HepG2 (cell line): ENCODE results near the gene WDR27. TPM values are rescaled to one million over a fixed set of nuclear protein-coding genes. Genes with fewer than 3 reads are reported as not detected.
A peak's percentile ranks its signal among the peaks of the same experiment; 100 is the strongest.

Source experiments
- ATAC-seq: fragments of 200-7000 bp; cut with Tn5 transposase; 3 replicates; pipeline ENCODE4 v1.9.1; 2020; ENCODE audit warnings: mild to moderate bottlenecking, moderate library complexity
- BruUV-seq: library from RNA; stranded (reverse); fragments of 400-500 nt; replicated peaks from 2 replicates; lab custom pipeline; 2021; lab: Mats Ljungman, UMichigan
- CTCF ChIA-PET: fragments of 300-600 bp; formaldehyde crosslinking; extraction: SDS; loops from one replicate; lab custom pipeline; 2021; ENCODE audit warnings: low total read pairs, inconsistent platforms, low intra/inter-chr PET ratio; lab: Yijun Ruan, JAX
- POLR2A ChIA-PET: fragments of 350-600 bp; sonication (Branson Sonifier 250); formaldehyde crosslinking; loops from one replicate; lab custom pipeline; 2020; ENCODE audit warnings: antibody characterized with exemption, inconsistent platforms; lab: Yijun Ruan, JAX
- DNase-seq: peaks from one replicate; pipeline ENCODE4 v3.0.0-alpha.2; 2015; ENCODE audit warnings: low spot score
- FAIRE-seq: peaks from 3 replicates; lab custom pipeline; 2011; peaks lifted over from hg19 to GRCh38; lab: Jason Lieb, UNC
- H2AFZ ChIP-seq: one replicate; pipeline ENCODE4 v1.6.1; 2011; ENCODE audit warnings: low read length, inconsistent platforms
- H3K27ac ChIP-seq: fragments of 300-600 bp; 3 replicates; pipeline ENCODE4 v1.8.0; 2011; ENCODE audit warnings: mixed run types, mild to moderate bottlenecking, mixed read lengths, low read length, inconsistent platforms; ENCODE audit not compliant: insufficient read depth; ENCODE audit errors: extremely low read length
- H3K27me3 ChIP-seq, 2 experiments: fragments of 200-600 bp in 1 of 2; 2 replicates in 1 of 2; 3 replicates in 1 of 2; pipeline versions ENCODE4 v1.6.0 to v1.8.0; 2011; ENCODE audit warnings: low read length in 2 of 2, mild to moderate bottlenecking in 2 of 2, moderate library complexity in 2 of 2, inconsistent platforms in 1 of 2; ENCODE audit not compliant: insufficient read depth in 2 of 2, control insufficient read depth in 1 of 2
- H3K36me3 ChIP-seq, 2 experiments: fragments of 200-600 bp in 1 of 2; replicated peaks in 1 of 2; 2 replicates in 1 of 2; 3 replicates in 1 of 2; pipeline versions ENCODE4 v1.5.1 to v1.8.0; 2011; ENCODE audit warnings: low read length in 2 of 2, inconsistent platforms in 1 of 2; ENCODE audit not compliant: insufficient read depth in 2 of 2, control insufficient read depth in 1 of 2
- H3K4me1 ChIP-seq: 2 replicates; pipeline ENCODE4 v1.5.1; 2012; ENCODE audit warnings: low read length, inconsistent platforms; ENCODE audit not compliant: insufficient read depth
- H3K4me2 ChIP-seq: 2 replicates; pipeline ENCODE4 v1.6.0; 2011; ENCODE audit warnings: low read depth, low read length, inconsistent platforms
- H3K4me3 ChIP-seq, 3 experiments: fragments of 200-600 bp in 1 of 3; sonication (generic), shearing (Covaris generic) in 1 of 3; replicated peaks in 1 of 3; 2 replicates each; pipeline ENCODE4 v1.5.1; 2011 to 2016; ENCODE audit warnings: low read length in 3 of 3, inconsistent platforms in 2 of 3, low read depth in 2 of 3, mild to moderate bottlenecking in 2 of 3, control low read depth in 1 of 3, mixed read lengths in 1 of 3; ENCODE audit not compliant: insufficient read depth in 1 of 3
- H3K79me2 ChIP-seq: one replicate; pipeline ENCODE4 v1.6.1; 2011; ENCODE audit warnings: low read length, inconsistent platforms; ENCODE audit not compliant: insufficient read depth
- H3K9ac ChIP-seq: 2 replicates; pipeline ENCODE4 v1.6.0; 2011; ENCODE audit warnings: mild to moderate bottlenecking, low read depth, low read length, inconsistent platforms; ENCODE audit not compliant: insufficient read depth
- H3K9me3 ChIP-seq: 2 replicates; pipeline ENCODE4 v1.5.1; 2012; ENCODE audit warnings: mild to moderate bottlenecking, low read length
- H4K20me1 ChIP-seq: 2 replicates; pipeline ENCODE4 v1.6.0; 2011; ENCODE audit warnings: inconsistent platforms, mild to moderate bottlenecking, low read length, moderate library complexity; ENCODE audit not compliant: insufficient read depth
- ETV6 ChIP-seq: sonication (generic); formaldehyde crosslinking; conservative IDR thresholded peaks from 2 replicates; pipeline ENCODE4 v1.4.0; 2020; ENCODE audit warnings: missing genetic modification reagents
- GABPA ChIP-seq, 2 experiments: IDR thresholded peaks; 2 replicates each; pipeline ENCODE4 v1.6.1; 2011 to 2016; ENCODE audit warnings: low read depth in 2 of 2, low read length in 1 of 2, missing biosample characterization in 1 of 2, missing genetic modification characterization in 1 of 2
- HNRNPK ChIP-seq: fragments of 200-400 bp; formaldehyde crosslinking; IDR thresholded peaks from 2 replicates; pipeline ENCODE4 v1.6.1; 2018; ENCODE audit warnings: low read length, low read depth, moderate library complexity, mild to moderate bottlenecking; ENCODE audit not compliant: poor library complexity, severe bottlenecking
- HNRNPLL ChIP-seq: fragments of 200-400 bp; formaldehyde crosslinking; IDR thresholded peaks from 2 replicates; pipeline ENCODE4 v1.6.1; 2017; ENCODE audit warnings: mild to moderate bottlenecking, low read depth, low read length; ENCODE audit not compliant: poor library complexity, severe bottlenecking
- ISX ChIP-seq: sonication (generic); formaldehyde crosslinking; conservative IDR thresholded peaks from 2 replicates; pipeline ENCODE4 v1.5.0; 2020; ENCODE audit warnings: missing genetic modification reagents
- RARA ChIP-seq: IDR thresholded peaks from 2 replicates; pipeline ENCODE4 v1.6.1; 2016; ENCODE audit warnings: missing genetic modification reagents, missing compliant biosample characterization
- STAT6 ChIP-seq: sonication (generic); formaldehyde crosslinking; IDR thresholded peaks from 2 replicates; pipeline ENCODE4 v1.4.0; 2020; ENCODE audit warnings: missing genetic modification reagents, mild to moderate bottlenecking, borderline replicate concordance
- ZEB1 ChIP-seq: IDR thresholded peaks from 2 replicates; pipeline ENCODE4 v1.6.1; 2012; ENCODE audit warnings: mild to moderate bottlenecking, low read depth, inconsistent platforms; ENCODE audit not compliant: insufficient replicate concordance
- ZNF44 ChIP-seq: sonication (generic); formaldehyde crosslinking; IDR thresholded peaks from 2 replicates; pipeline ENCODE4 v1.5.1; 2020; ENCODE audit warnings: mild to moderate bottlenecking, missing genetic modification reagents
- WGBS: methylation state at CpG from one replicate; pipeline ENCODE4 v1.1.6; 2017; ENCODE audit warnings: low lambda C conversion rate; 5-methylcytosine and 5-hydroxymethylcytosine counted together
- in situ Hi-C: cut with HindIII; loops from 2 replicates; pipeline ENCODE4 v1.10.0; 2017; ENCODE audit warnings: low pct_unique_long_range_greater_than_20kb; ENCODE audit not compliant: extremely low pct_ligation_motif_present
- intact Hi-C: fragments of 100-400 bp; cut with micrococcal nuclease; formaldehyde crosslinking; loops from one replicate; pipeline ENCODE4 v1.10.0; 2022; ENCODE audit not compliant: unreplicated experiment
- polyA plus RNA-seq, 8 experiments: library from polyadenylated mRNA; depleted of rRNA in 3 of 8; stranded (reverse) in 7 of 8; unstranded in 1 of 8; fragments of >200 nt; fragmentation: Illumina TruSeq in 4 of 8; extraction: Trizol in 4 of 8; gene quantifications; 2 replicates each; pipeline versions ENCODE4 v1.2.1 to v1.2.3, GENCODE V29; 2011 to 2016; ENCODE audit warnings: low read depth in 4 of 8, missing spikeins in 1 of 8, mixed read lengths in 1 of 8; ENCODE audit not compliant: insufficient read depth in 1 of 8
- total RNA-seq, 5 experiments: library from RNA; depleted of rRNA; stranded (reverse); fragments of >200 nt; fragmentation: Illumina TruSeq; extraction: Trizol; gene quantifications; 2 replicates each; pipeline ENCODE4 v1.2.3, GENCODE V29; 2016; ENCODE audit warnings: low read depth in 1 of 5

The WDR27 gene
- total and polyA plus RNA-seq, 2 of the 13 experiments (the other 11 are each of a cell fraction or from before 2014, with no cell fraction given), result 34.1 to 80.3 TPM

- Histone ChIP-seq H3K9me3 (no peaks in the 10 kb centered on the region), H3K4me3 (no peak overlapping the region), H2AFZ (no peak overlapping the region), H4K20me1 (no peaks in the 10 kb centered on the region), H3K27ac (no peak overlapping the region), H3K4me1 (no peaks in the 10 kb centered on the region), H3K9ac (no peak overlapping the region), H3K4me2 (no peak overlapping the region), H3K27me3 (no peaks in the 10 kb centered on the region), H3K36me3 (peaks cover 4 to 17% of the 10 kb centered on the region in 2 experiments; a peak in 3 of 5 replicates), H3K79me2 (no peaks in the 10 kb centered on the region)
- no peak for ATAC-seq
- in situ Hi-C loops, result no loop called here
- DNase-seq, result no peak
- no peak for FAIRE-seq
- no TSS peak for BruUV-seq
- TF ChIP-seq HNRNPLL, result no peak
- no peak for TF ChIP-seq RARA (CRISPR knock-in tag)
- no peak for TF ChIP-seq ETV6
- peak; percentile 60 for TF ChIP-seq HNRNPK
- TF ChIP-seq GABPA (IDR thresholded peaks at IDR 0.05; ENCODE audit: low read depth, low read length), result no peak
- no peak for TF ChIP-seq GABPA (CRISPR knock-in tag; IDR thresholded peaks at IDR 0.05; ENCODE audit: low read depth)
- no peak for TF ChIP-seq ZEB1
- no peak for TF ChIP-seq ZNF44 (CRISPR knock-in tag)
- ChIA-PET CTCF (no interaction called here), POLR2A (no interaction called here)
- WGBS, result 96% methylated on average over 3 of the region's 3 CpGs
- intact Hi-C loops, result no loop called here
Observed at GRCh38 chr6:169650241-169650958, 51.4 kb downstream of the WDR27 start.

DNA sequence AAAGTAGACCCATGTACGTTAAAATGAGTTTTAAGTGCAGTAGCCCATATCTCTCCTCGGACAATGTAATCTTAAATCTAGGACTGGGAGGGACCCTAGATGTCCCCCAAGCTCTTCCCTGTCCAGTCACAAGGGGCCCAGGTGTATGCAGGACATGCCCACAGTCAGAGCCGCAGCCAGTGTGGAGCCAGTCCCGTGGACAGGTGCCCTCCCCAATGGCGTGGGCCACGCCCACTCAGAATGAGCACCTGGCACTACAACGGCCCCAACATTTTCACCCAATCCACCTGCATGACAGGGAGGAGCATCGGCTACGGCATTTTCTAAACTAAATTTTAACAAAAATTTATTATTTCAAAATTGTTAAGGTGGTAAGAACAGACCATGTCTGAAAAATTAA is 53.2 kb downstream of the WDR27 start:
- Histone ChIP-seq H4K20me1 (no peaks in the 10 kb centered on the region), H3K27ac (no peak overlapping the region), H3K9me3 (no peaks in the 10 kb centered on the region), H3K4me1 (no peaks in the 10 kb centered on the region), H3K4me3 (no peak overlapping the region), H2AFZ (no peak overlapping the region), H3K4me2 (no peak overlapping the region), H3K36me3 (peaks cover 2 to 11% of the 10 kb centered on the region in 2 experiments; a peak in 2 of 5 replicates), H3K79me2 (no peaks in the 10 kb centered on the region), H3K9ac (no peak overlapping the region), H3K27me3 (no peaks in the 10 kb centered on the region)
- no TSS peak for BruUV-seq
- 93% methylated on average over 9 of the region's 9 CpGs for WGBS
- ATAC-seq (peak; percentile 24; the same call in 1 of the 3 replicates), DNase-seq (no peak), FAIRE-seq (no peak)
- in situ Hi-C loops, result no loop called here
- intact Hi-C loops, result no loop called here
- ChIA-PET POLR2A (no interaction called here), CTCF (no interaction called here)
- TF ChIP-seq ISX (CRISPR knock-in tag), result no peak
- no peak for TF ChIP-seq STAT6 (CRISPR knock-in tag)
